HG03159 (cell line): ENCODE results near the gene APOBEC3A.

Experiments used
- ATAC-seq: cut with Tn5 transposase; IDR thresholded peaks from one replicate; pipeline ENCODE4 v1.9.1; 2021; ENCODE audit warnings: mild to moderate bottlenecking, moderate library complexity; ENCODE audit not compliant: unreplicated experiment

The APOBEC3A gene

GRCh38 chr22:38957046-38957770 lies at the start of gene APOBEC3A:
TSS of gene APOBEC3A (plus strand) at chr22:38957609. CDS start at chr22:38957692, 83 bp downstream.
- ATAC-seq: no peak

GRCh38 chr22:38907767-38908166 lies 49.6 kb upstream of the APOBEC3A start:
- ATAC-seq: no peak

GRCh38 chr22:38911434-38911833 lies 46.0 kb upstream of the APOBEC3A start:
- ATAC-seq: no peak

- no peak for ATAC-seq
Measured at GRCh38 chr22:38919631-38920190, 37.7 kb upstream of the APOBEC3A start.

- ATAC-seq: no peak
Measured at GRCh38 chr22:38921120-38921519, 36.3 kb upstream of the APOBEC3A start.

GRCh38 chr22:38921806-38922205 lies 35.6 kb upstream of the APOBEC3A start:
- ATAC-seq: no peak

GRCh38 chr22:38923463-38924346 lies 33.7 kb upstream of the APOBEC3A start:
- no peak for ATAC-seq

- no peak for ATAC-seq
Measured at GRCh38 chr22:38924347-38924952, 33.0 kb upstream of the APOBEC3A start.

GRCh38 chr22:38925571-38926041 lies 31.8 kb upstream of the APOBEC3A start:
- ATAC-seq: no peak

- no peak for ATAC-seq
Measured at GRCh38 chr22:38927033-38927781, 30.2 kb upstream of the APOBEC3A start.

- ATAC-seq: no peak
Measured at GRCh38 chr22:38930512-38930911, 26.9 kb upstream of the APOBEC3A start.

- no peak for ATAC-seq
Measured at GRCh38 chr22:38935023-38935422, 22.4 kb upstream of the APOBEC3A start.

- no peak for ATAC-seq
Measured at GRCh38 chr22:38935616-38936015, 21.8 kb upstream of the APOBEC3A start.

- no peak for ATAC-seq
Measured at GRCh38 chr22:38936562-38936961, 20.8 kb upstream of the APOBEC3A start.

- no peak for ATAC-seq
Measured at GRCh38 chr22:38937036-38937435, 20.4 kb upstream of the APOBEC3A start.

- no peak for ATAC-seq
Measured at GRCh38 chr22:38937541-38937940, 19.9 kb upstream of the APOBEC3A start.

- ATAC-seq: no peak
Measured at GRCh38 chr22:38938221-38938620, 19.2 kb upstream of the APOBEC3A start.

GRCh38 chr22:38938925-38939324 lies 18.5 kb upstream of the APOBEC3A start:
- ATAC-seq: no peak

- no peak for ATAC-seq
Measured at GRCh38 chr22:38940811-38941384, 16.5 kb upstream of the APOBEC3A start.

- no peak for ATAC-seq
Measured at GRCh38 chr22:38941488-38941987, 15.9 kb upstream of the APOBEC3A start.
